Measurements from ENCODE around the gene PHF2.

PHF2 gene

GRCh38 chr9:93709600-93710369 is 133.4 kb downstream of the PHF2 start:
- Histone ChIP-seq H3K27ac (ENCODE audit: low read depth, low read length) (no peak overlapping the region), H3K4me1 (ENCODE audit: insufficient read depth, low read length) (no peaks in the 10 kb centered on the region), H3K9ac (ENCODE audit: low read depth, low read length) (no peak overlapping the region), H3K4me3 (ENCODE audit: low read length) (no peak overlapping the region), H3K9me3 (ENCODE audit: insufficient read depth, low read depth, low read length) (no peaks in the 10 kb centered on the region), H3K36me3 (ENCODE audit: insufficient read depth, low read length) (no peaks in the 10 kb centered on the region), H3K27me3 (ENCODE audit: insufficient read depth, low read length) (no peaks in the 10 kb centered on the region; the same call in 1 of the 2 replicates)
- WGBS = 97% methylated on average over 2 of the region's 2 CpGs

- Histone ChIP-seq H3K4me3 (ENCODE audit: low read length) (no peak overlapping the region), H3K36me3 (ENCODE audit: insufficient read depth, low read length) (no peaks in the 10 kb centered on the region), H3K27me3 (ENCODE audit: insufficient read depth, low read length) (no peaks in the 10 kb centered on the region; the same call in 1 of the 2 replicates), H3K27ac (ENCODE audit: low read depth, low read length) (no peak overlapping the region), H3K9me3 (ENCODE audit: insufficient read depth, low read depth, low read length) (no peaks in the 10 kb centered on the region), H3K9ac (ENCODE audit: low read depth, low read length) (no peak overlapping the region), H3K4me1 (ENCODE audit: insufficient read depth, low read length) (no peaks in the 10 kb centered on the region)
- 92% methylated on average over 6 of the region's 6 CpGs for WGBS
Measured at GRCh38 chr9:93710370-93710723, 134.0 kb downstream of the PHF2 start.

- H3K36me3 ChIP-seq (ENCODE audit: insufficient read depth, low read length) = no peaks in the 10 kb centered on the region
- H3K9me3 ChIP-seq (ENCODE audit: insufficient read depth, low read depth, low read length) = no peaks in the 10 kb centered on the region
- no peak overlapping the region for H3K4me3 ChIP-seq (ENCODE audit: low read length)
- H3K27me3 ChIP-seq (ENCODE audit: insufficient read depth, low read length) = no peaks in the 10 kb centered on the region; the same call in 1 of the 2 replicates
- H3K27ac ChIP-seq (ENCODE audit: low read depth, low read length) = no peak overlapping the region
- H3K9ac ChIP-seq (ENCODE audit: low read depth, low read length) = no peak overlapping the region
- 80% methylated on average over 2 of the region's 2 CpGs for WGBS
- H3K4me1 ChIP-seq (ENCODE audit: insufficient read depth, low read length) = no peaks in the 10 kb centered on the region
Measured at GRCh38 chr9:93711002-93711401, 134.6 kb downstream of the PHF2 start.

- 91% methylated on average over 9 of the region's 9 CpGs for WGBS
- no peak overlapping the region for H3K9ac ChIP-seq (ENCODE audit: low read depth, low read length)
- H3K4me3 ChIP-seq (ENCODE audit: low read length) = no peak overlapping the region
- H3K4me1 ChIP-seq (ENCODE audit: insufficient read depth, low read length) = no peaks in the 10 kb centered on the region
- H3K36me3 ChIP-seq (ENCODE audit: insufficient read depth, low read length) = no peaks in the 10 kb centered on the region
- no peaks in the 10 kb centered on the region; the same call in 1 of the 2 replicates for H3K27me3 ChIP-seq (ENCODE audit: insufficient read depth, low read length)
- H3K9me3 ChIP-seq (ENCODE audit: insufficient read depth, low read depth, low read length) = no peaks in the 10 kb centered on the region
- H3K27ac ChIP-seq (ENCODE audit: low read depth, low read length) = no peak overlapping the region
Measured at GRCh38 chr9:93712896-93713295, 136.5 kb downstream of the PHF2 start.

- Histone ChIP-seq H3K27me3 (ENCODE audit: insufficient read depth, low read length) (no peaks in the 10 kb centered on the region; the same call in 1 of the 2 replicates), H3K4me3 (ENCODE audit: low read length) (no peak overlapping the region), H3K36me3 (ENCODE audit: insufficient read depth, low read length) (no peaks in the 10 kb centered on the region), H3K4me1 (ENCODE audit: insufficient read depth, low read length) (no peaks in the 10 kb centered on the region), H3K9me3 (ENCODE audit: insufficient read depth, low read depth, low read length) (no peaks in the 10 kb centered on the region), H3K9ac (ENCODE audit: low read depth, low read length) (no peak overlapping the region), H3K27ac (ENCODE audit: low read depth, low read length) (no peak overlapping the region)
- WGBS = 98% methylated on average over 4 of the region's 4 CpGs
Measured at GRCh38 chr9:93713716-93714115, 137.3 kb downstream of the PHF2 start.

- Histone ChIP-seq H3K4me1 (ENCODE audit: insufficient read depth, low read length) (no peaks in the 10 kb centered on the region), H3K27me3 (ENCODE audit: insufficient read depth, low read length) (no peaks in the 10 kb centered on the region), H3K9me3 (ENCODE audit: insufficient read depth, low read depth, low read length) (no peaks in the 10 kb centered on the region), H3K9ac (ENCODE audit: low read depth, low read length) (no peak overlapping the region), H3K4me3 (ENCODE audit: low read length) (no peak overlapping the region), H3K27ac (ENCODE audit: low read depth, low read length) (no peak overlapping the region), H3K36me3 (ENCODE audit: insufficient read depth, low read length) (no peaks in the 10 kb centered on the region)
- 94% methylated on average over 13 of the region's 13 CpGs for WGBS
Measured at GRCh38 chr9:93721417-93721965, 145.1 kb downstream of the PHF2 start.

- H3K36me3 ChIP-seq (ENCODE audit: insufficient read depth, low read length) = no peaks in the 10 kb centered on the region
- no peaks in the 10 kb centered on the region for H3K27me3 ChIP-seq (ENCODE audit: insufficient read depth, low read length)
- H3K27ac ChIP-seq (ENCODE audit: low read depth, low read length) = no peak overlapping the region
- H3K9ac ChIP-seq (ENCODE audit: low read depth, low read length) = no peak overlapping the region
- H3K4me1 ChIP-seq (ENCODE audit: insufficient read depth, low read length) = no peaks in the 10 kb centered on the region
- WGBS = 93% methylated on average over 4 of the region's 4 CpGs
- no peak overlapping the region for H3K4me3 ChIP-seq (ENCODE audit: low read length)
- no peaks in the 10 kb centered on the region for H3K9me3 ChIP-seq (ENCODE audit: insufficient read depth, low read depth, low read length)
Measured at GRCh38 chr9:93724852-93725251, 148.5 kb downstream of the PHF2 start.

- WGBS = 95% methylated on average over 6 of the region's 6 CpGs
Measured at GRCh38 chr9:93725382-93725781, 149.0 kb downstream of the PHF2 start.

GRCh38 chr9:93726147-93726546 is 149.8 kb downstream of the PHF2 start:
- Histone ChIP-seq H3K36me3 (ENCODE audit: insufficient read depth, low read length) (no peaks in the 10 kb centered on the region), H3K4me1 (ENCODE audit: insufficient read depth, low read length) (no peaks in the 10 kb centered on the region), H3K27me3 (ENCODE audit: insufficient read depth, low read length) (no peaks in the 10 kb centered on the region), H3K9me3 (ENCODE audit: insufficient read depth, low read depth, low read length) (no peaks in the 10 kb centered on the region), H3K27ac (ENCODE audit: low read depth, low read length) (no peak overlapping the region), H3K4me3 (ENCODE audit: low read length) (no peak overlapping the region), H3K9ac (ENCODE audit: low read depth, low read length) (no peak overlapping the region)
- WGBS = 92% methylated on average over 7 of the region's 7 CpGs

More at GRCh38 chr9:93725382-93725781, 149.0 kb downstream of the PHF2 start:
- Histone ChIP-seq H3K4me1 (ENCODE audit: insufficient read depth, low read length) (no peaks in the 10 kb centered on the region), H3K27ac (ENCODE audit: low read depth, low read length) (no peak overlapping the region), H3K27me3 (ENCODE audit: insufficient read depth, low read length) (no peaks in the 10 kb centered on the region), H3K36me3 (ENCODE audit: insufficient read depth, low read length) (no peaks in the 10 kb centered on the region), H3K9me3 (ENCODE audit: insufficient read depth, low read depth, low read length) (no peaks in the 10 kb centered on the region), H3K9ac (ENCODE audit: low read depth, low read length) (no peak overlapping the region), H3K4me3 (ENCODE audit: low read length) (no peak overlapping the region)
